Jurkat, Clone E6-1 (cell line): ENCODE data around the gene RHD. TPM values are rescaled to one million over a fixed set of nuclear protein-coding genes. Genes with fewer than 3 reads are reported as not detected.
"Not testable (repeated sequence)": the region's sequence is repeated elsewhere in the genome, so short reads cannot be mapped to it uniquely, and the experiment has no call there.

Experiments
- DNase-seq: peaks from one replicate; pipeline ENCODE4 v3.0.0-alpha.2; 2011; ENCODE audit warnings: low read depth, low spot score
- H3K4me3 ChIP-seq: 2 replicates; pipeline ENCODE4 v1.5.1; 2011; ENCODE audit warnings: mild to moderate bottlenecking, low read length, control low read depth, moderate library complexity
- polyA plus RNA-seq: library from polyadenylated mRNA; unstranded; fragments of >200 nt; gene quantifications from one replicate; pipeline ENCODE4 v1.2.1, GENCODE V29; 2012; ENCODE audit warnings: missing spikeins; ENCODE audit not compliant: insufficient read length, insufficient read depth

The RHD gene
- polyA plus RNA-seq = not detected

DNA sequence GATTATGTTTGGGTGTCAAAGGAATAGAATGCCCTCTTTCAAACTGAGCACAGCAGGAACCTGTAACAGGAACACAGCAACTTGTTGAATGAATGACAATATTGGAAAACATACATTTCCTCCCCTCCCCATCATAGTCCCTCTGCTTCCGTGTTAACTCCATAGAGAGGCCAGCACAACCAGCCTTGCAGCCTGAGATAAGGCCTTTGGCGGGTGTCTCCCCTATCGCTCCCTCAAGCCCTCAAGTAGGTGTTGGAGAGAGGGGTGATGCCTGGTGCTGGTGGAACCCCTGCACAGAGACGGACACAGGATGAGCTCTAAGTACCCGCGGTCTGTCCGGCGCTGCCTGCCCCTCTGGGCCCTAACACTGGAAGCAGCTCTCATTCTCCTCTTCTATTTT, at the start of gene RHD:
Gene RHD, plus strand, starts transcription at position 272 of the 400 bp plus-strand sequence. Its CDS starts 39 bp downstream, at position 311.
- not testable (repeated sequence) for DNase-seq, H3K4me3 ChIP-seq

DNA sequence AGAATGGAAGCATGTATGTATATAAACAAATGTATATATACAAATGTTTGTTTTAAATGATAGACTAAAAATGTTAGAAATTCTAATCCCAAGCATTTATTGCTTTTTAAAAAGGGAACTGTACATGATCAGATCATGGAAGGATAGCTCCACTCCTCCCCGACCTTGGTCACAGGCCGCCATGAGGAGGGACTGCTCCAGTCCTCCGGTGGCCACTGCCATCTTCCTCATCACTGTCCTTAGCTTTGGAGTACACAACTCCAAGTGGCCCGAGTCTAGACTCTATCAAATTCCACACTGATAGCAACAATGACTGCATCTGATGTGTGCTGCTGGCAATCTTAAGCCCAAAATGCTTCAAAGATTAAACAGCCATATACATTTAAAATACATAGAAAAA, 49.7 kb upstream of the RHD start:
- no peak for DNase-seq

GRCh38 chr1:25223471-25223870, 48.8 kb upstream of the RHD start:
- DNase-seq = no peak
- no peak overlapping the region for H3K4me3 ChIP-seq

More for the DNA sequence above, 49.7 kb upstream of the RHD start:
- H3K4me3 ChIP-seq = no peak overlapping the region

- H3K4me3 ChIP-seq = peak within 1 kb of the TSS; percentile 80
- peak; percentile 95 for DNase-seq
Measured at GRCh38 chr1:25232027-25232865, 40.1 kb upstream of the RHD start, which contains the start of gene SYF2. Gene SYF2 (minus strand): TSS chr1:25232502. CDS start chr1:25232467, 35 bp downstream.

DNA sequence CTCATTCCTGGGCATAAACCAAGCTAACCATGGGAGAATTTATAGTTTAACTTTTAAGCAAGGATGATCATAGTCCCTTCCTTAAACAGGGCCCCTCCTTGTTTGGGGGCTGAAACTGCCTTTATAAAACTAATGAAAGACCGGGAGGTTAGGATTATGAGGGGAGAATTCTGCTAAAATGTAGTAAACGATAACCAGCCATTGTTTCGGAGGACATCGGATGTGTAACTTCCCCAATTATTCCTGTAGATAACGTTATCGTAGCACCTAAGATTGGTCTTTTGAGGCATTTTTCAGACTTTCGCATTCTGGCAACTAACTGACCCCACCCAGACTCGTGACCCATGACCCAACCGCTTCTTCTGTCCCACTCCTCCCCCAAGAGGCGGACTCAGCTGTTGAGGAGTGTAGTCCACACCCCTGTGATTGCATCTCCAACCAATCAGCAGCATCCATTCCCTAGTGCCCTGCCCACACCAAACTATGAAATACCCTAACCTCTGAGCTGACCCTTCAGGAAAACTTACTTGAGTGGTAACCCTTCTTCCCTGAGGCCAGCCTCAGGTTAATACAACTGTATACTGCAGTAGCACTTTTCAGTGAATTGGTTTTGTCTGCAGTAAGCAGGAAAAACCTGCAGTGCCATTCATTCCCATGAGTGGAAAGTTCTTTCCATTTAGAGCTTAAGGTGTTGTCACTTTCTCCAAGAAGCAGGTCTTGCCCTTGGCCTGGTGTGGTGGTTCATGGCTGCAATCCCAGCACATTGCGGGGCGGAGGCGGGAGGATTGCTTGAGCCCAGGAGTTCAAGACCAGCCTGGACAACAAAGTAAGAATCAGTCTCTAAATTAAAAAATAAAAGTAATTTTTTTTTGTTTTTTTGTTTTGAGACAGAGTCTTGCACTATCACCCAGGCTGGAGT, 39.2 kb upstream of the RHD start:
- peak overlapping the region; percentile 80 for H3K4me3 ChIP-seq
- DNase-seq = peak; percentile 71

GRCh38 chr1:25235411-25235810, 36.9 kb upstream of the RHD start:
- DNase-seq = not testable (repeated sequence)

GRCh38 chr1:25236261-25236660, 36.0 kb upstream of the RHD start:
- not testable (repeated sequence) for DNase-seq, H3K4me3 ChIP-seq

More at GRCh38 chr1:25235411-25235810, 36.9 kb upstream of the RHD start:
- H3K4me3 ChIP-seq = not testable (repeated sequence)

DNA sequence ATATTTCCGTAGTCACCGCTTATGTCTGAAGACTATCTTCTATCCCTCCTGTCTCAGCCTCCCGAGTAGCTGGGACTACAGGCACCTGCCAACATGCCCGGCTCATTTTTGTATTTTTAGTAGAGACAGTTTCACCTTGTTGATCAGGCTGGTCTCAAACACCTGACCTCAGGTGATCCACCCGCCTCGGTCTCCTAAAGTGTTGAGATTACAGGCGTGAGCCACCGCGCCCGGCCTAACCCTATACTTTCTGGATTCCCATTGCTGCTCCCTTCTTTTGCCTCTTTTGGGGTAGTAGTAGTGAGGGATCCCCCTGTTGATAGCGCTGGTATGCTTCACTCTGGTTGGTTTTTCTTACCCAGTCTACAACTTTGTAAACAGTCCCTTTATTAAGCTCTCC, 34.3 kb upstream of the RHD start:
- H3K4me3 ChIP-seq = no peak overlapping the region
- no peak for DNase-seq

GRCh38 chr1:25239681-25240541, 32.4 kb upstream of the RHD start:
- H3K4me3 ChIP-seq = peak overlapping the region; percentile 65
- DNase-seq = peak; percentile 86

DNA sequence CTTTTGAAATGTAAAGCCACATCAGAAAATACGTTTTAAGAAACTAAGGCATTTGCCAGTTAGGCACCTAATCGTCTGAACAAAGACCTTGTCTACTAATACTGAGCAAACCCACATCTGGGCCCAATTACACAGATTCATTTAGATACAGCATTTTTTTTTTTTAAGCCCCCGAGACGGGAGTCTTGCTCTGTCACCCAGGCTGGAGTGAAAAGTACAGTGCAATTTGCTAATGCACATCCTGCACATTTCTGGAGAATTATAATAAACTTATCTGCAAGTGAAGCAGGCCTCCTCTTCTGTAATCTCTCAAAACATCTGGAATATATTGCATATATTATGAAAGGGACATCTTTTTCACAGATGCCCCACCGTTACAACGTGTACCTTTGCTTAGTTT, 28.4 kb upstream of the RHD start:
- no peak overlapping the region for H3K4me3 ChIP-seq
- no peak for DNase-seq

- H3K4me3 ChIP-seq = peak overlapping the region; percentile 97; the same call in 1 of the 2 replicates
- no peak for DNase-seq
Measured at GRCh38 chr1:25245393-25245792, 26.9 kb upstream of the RHD start.

- H3K4me3 ChIP-seq = peak overlapping the region; percentile 97
- DNase-seq = no peak
Measured at GRCh38 chr1:25245809-25246599, 26.3 kb upstream of the RHD start.

DNA sequence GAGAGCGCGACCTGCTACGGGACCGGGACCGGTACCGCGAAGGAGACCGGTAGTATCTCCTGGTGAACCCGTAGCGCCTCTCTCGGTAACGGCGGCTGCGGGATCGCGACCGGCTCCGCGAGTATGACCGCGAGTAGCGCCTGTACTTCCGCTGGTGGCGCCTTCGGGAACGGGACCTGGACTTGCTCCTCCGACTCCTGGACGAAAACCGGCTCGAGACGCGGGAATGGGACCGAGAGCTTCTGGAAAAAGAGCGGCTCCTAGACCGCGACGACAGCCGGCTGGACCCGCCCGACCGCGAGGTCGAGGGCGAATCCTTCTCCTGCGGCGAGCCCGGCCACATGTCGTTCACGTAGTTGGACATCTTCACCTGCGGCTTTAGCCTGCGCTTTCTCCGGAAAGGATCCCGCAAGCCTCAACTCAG, 25.7 kb upstream of the RHD start:
- no peak for DNase-seq
- H3K4me3 ChIP-seq = peak overlapping the region; percentile 97

DNA sequence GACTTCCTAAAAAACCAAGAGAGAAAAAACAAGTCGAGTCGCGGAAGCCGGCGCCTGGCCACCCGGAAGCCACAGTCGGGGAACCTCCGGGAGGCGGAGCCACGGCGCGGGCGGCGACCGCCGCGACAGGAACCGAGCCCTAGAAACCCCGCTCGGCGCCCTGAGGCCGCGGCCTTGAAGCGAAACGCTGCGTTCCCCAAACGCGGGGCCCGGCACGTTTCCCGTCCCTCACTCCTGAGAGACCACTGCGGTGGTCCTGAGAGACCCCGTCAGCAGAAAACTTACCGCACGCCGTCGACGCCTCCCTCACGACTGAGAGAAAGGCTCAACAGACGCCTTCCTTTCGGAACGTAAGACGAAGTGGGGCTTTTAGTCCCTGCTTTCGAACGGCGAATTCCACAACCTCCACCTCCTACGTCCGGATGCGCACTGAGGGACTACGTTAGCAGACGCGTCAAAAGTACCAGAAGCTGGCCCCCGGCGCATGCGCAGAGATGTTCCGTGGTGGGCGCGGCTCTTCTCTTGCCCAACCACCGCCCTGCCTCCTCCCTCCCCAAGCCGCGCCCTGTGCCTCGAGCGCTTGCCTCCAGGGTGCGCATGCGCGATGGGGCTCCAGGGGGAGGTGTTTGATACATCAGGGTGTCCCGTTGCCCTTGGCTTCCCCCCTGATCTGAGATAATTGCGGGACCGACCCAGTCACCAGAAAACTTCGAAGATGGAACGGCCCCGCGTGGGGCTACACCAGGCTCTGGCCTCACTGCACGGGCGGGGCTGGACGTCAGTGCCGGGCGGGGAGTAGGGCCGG, 25.1 kb upstream of the RHD start, which contains the start of gene RSRP1:
Gene RSRP1, minus strand, starts transcription at position 431 of the 805 bp plus-strand sequence. CDS start 491 bp downstream, outside the sequence.
- DNase-seq = peak; percentile 96

DNA sequence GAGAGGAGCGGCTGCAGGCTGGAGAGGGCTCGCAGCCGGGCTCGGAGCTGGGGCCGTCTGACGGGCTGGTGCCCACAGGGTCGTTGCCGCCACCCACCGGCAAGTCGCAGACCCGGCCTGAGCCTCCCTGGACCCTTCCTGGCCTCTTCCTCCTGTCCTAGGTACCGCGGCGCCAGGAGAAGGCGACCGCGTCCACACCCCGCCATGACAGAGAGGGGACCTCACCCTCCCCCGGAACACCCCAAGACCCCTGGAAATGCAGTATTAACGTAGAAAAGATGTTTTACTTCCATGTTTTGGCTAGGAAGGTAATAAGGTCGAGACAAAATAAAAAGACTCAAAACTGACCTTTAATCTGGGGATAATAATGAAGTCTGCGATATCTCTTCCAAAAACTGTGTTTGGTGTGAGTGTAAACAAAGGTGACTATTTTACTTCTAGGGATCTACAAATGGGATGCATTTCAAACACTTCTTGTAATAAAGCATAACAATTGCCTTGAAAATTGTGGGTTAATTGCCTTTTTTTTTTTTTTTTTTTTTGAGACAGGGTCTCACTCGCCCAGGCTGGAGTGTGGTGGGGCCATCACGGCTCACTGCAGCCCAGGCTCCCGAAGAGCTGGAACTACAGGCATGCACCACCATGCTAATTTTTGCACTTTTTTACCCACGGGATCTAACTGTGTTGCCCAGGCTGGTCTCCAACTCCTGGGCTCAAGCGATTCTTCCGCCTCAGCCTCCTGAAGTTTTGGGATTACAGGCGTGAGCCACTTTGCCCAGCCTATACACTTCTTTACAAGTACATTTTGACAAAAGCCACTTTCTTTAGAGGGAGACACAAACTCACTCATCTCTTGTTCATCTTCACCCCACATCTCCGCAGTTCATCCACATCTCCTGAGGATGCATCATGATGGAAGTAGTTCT, 24.2 kb upstream of the RHD start:
- DNase-seq = no peak
- H3K4me3 ChIP-seq = peak overlapping the region; percentile 97

More for the DNA sequence above, 25.1 kb upstream of the RHD start, which contains the start of gene RSRP1:
- peak within 1 kb of the TSS; percentile 97 for H3K4me3 ChIP-seq

- DNase-seq = no peak
- no peak overlapping the region for H3K4me3 ChIP-seq
Measured at GRCh38 chr1:25253911-25254310, 18.4 kb upstream of the RHD start.
